ENCODE results near the gene ABHD2.
"Not testable (repeated sequence)": the region's sequence is repeated elsewhere in the genome, so short reads cannot be mapped to it uniquely, and the experiment has no call there.

Gene ABHD2

GRCh38 chr15:89120479-89121000 lies 32.3 kb downstream of the ABHD2 start:
- not testable (repeated sequence) for DNase-seq (ENCODE audit: low read depth in 2 of 2)

DNA sequence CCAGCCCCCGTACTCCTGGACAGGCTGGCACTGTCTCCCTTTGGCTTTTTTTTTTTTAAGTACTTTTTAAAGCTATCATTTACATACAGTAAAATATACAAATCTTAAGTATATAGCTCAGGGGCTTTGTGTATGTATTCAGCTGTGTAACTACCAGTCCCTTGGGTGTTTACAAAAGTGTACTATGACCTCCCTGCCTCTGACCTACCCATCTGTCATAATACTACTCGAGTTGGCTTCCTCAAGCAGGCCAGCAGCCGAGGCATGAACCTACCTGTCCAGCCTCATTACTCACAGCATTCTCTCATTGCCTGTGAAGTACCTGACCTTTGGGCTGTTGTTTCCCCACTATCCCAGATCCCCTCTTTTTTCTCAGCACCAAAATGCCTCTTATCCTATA lies 33.2 kb downstream of the ABHD2 start:
- no peak for DNase-seq (ENCODE audit: low read depth in 2 of 2)

DNA sequence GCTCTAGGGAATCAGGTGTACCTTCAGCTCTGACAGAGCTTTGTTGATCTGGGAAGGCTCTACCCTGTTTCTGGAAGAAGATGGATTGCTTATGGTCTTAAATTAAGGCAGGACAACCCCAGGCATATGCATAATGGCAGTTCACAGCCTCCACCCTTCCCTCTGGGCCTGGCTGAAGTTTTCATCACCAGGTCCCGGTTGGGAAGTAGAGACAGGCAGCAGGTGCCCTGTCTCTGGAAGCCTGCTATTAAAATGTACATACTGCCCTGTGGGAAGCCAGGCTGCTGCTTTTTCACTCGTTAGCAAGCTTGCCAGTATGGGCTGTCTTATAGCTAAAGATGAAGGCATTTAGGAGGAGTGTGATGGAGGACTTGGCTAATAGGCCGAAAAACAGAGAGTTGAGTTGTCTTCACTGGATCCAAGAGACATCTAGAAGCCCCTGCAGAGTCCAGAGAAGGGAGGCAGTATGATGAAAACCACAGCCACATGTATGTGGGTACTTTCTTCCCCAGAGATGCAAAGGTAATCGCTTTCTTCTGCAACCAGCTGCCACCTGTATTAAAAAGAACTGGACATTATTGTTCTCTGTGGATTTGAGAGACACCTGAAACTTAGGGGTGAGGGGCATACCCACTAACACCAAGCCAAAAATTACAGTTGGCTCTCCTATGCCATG lies 34.4 kb downstream of the ABHD2 start:
- no peak for DNase-seq (ENCODE audit: low read depth in 2 of 2)

DNA sequence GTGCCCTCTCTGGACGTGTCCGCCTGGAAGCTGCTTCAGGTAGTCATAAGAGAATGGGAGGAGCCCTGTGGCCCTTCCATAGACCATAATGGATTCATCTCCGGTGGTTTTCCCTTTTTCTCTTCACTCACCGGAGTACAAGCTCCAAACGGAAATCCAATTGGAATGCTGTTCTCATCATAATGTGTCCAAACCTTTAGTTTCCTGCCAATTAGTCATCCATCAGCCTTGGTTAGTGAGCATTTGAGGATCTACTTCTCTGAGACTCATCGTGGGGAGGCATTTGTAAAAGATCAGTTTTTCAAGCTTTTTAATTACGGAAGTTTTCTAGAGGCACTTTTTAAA lies 34.9 kb downstream of the ABHD2 start:
- no peak for DNase-seq (ENCODE audit: low read depth in 2 of 2)

DNA sequence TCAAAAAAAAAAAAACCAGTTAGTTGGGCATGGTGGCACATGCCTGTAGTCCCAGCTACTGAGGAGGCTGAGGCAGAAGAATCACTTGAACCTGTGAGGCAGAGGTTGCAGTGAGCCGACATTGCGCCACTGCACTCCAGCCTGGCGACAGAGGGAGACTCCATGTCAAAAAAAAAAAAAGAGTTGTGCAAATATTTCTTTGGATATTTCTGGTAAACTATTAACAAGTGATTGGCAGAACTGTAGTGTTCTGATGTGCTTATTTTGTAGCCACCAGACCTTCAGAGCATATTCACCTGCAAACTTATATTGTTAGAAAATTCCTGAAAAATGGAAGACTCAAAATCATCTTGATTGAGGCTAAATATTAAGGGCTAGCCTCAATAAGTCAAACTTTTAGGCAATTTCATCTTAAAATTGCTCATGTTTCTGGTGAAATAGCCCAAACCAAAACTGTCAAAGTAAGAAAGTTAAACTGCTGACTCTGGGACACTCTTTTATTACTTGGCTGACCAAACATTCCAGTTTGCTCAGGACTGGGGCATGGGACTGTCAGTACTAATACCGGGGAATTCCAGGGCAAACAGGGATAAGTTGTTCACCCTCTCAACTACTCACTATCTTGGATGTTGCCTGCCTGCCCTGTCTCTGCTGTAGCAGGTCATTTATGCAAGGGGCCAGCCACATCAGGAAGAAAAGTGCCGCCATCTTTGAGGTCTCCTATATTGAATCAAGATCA lies 37.0 kb downstream of the ABHD2 start:
- no peak for DNase-seq (ENCODE audit: low read depth in 2 of 2)

DNA sequence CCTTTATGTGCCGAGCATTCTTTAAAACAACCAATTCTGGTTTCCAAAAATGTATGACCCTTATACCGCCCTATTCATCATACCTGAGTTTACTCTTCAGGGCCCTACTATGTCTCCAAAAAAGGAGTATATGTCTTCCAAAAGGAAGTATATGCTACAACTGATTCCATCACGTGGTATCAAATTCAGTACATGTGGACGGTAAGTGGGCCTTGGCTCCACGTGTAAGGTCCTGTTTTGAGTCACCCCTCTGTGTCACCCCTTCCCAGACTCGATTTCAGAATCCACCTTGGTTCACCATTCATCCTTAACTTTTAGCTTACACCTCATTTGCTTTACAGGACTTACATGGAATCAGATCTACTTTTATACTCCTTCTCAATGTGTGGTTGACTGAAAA lies 37.8 kb downstream of the ABHD2 start:
- no peak for DNase-seq (ENCODE audit: low read depth in 2 of 2)

DNA sequence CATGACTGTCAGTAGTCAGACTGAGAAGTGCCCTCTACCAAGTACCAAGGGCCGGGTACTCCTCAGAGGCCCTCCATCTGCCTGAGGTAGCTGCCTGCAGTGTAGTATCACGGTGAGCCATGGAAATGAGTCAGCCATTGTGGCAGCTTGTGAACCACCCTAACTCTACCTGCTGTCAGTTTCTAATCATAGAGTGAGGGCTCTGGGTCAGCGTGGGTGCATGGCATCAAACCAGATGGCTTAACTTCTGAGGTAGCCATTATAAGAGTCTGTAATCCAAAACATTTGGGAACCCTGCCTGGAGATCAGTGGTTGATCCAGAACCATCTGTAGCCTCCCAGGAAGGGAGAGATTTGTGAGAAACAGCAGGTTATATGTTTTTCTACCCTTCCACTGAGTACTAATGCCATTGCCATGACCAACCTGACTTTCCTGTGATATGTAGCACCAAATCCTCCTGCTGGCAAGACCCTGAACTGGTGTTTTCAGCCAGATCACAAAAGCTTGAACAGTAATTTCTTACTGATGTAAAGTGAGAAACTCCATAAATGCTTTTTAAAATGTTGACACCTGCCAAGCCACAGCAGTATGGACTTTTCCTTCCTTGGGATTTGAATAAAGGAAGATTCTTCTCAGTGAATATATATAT lies 38.9 kb downstream of the ABHD2 start:
- DNase-seq (ENCODE audit: low read depth in 2 of 2) = peak; percentile 17 to 35

GRCh38 chr15:89128320-89129122 lies 40.3 kb downstream of the ABHD2 start:
- no peak for DNase-seq (ENCODE audit: low read depth in 2 of 2)

DNA sequence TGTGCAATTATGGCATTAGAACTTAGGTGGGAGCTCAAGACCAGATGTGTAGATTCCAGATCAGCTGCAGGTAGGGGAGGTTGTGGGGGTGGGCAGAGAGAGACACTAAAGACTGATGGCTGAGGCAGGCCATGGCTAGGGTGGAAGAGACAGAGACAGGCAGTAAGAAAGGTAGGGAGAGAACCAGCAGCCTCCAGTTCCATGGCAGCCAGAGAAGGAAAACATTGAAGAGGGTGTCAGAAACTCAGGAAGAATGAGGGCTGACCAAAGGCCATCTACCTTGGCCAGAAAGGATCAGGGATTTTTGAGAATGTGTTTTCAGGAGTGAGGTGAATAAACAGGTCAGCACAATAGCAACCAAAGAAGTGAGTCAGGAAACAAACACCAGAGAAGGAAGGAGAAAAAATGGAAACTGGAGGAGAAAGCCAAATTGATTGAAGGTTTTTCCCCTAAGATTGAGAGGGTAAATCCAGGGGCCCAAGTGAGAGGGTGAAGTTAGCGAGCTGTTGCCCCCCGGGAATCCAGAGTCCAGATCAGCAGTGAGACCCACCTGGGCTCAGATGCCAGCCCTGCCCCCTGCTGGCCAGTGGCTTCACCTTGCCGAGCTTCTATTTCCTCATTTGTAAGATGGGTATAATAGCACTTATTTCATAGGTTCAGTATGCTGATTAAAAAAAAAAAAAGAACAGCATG lies 41.0 kb downstream of the ABHD2 start:
- DNase-seq (ENCODE audit: low read depth in 2 of 2) = peak; percentile 44 to 46

DNA sequence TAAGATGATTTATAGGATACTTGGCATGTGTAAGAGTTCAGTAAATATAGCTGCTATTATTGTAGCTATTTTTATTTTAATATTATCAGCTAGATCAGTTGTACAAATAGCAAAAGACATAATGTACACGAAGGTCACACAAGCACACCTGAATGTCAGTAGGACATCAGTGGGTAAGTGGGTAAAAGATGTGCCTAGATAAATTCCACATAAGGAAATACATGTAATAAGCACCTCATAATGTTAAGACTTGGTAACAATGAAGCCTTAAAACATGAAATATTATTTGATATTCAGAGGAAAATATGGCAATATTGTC lies 41.5 kb downstream of the ABHD2 start:
- no peak for DNase-seq (ENCODE audit: low read depth in 2 of 2)

GRCh38 chr15:89130201-89130600 lies 41.9 kb downstream of the ABHD2 start:
- no peak for DNase-seq (ENCODE audit: low read depth in 2 of 2)

- no peak for DNase-seq (ENCODE audit: low read depth in 2 of 2)
These were observed 43.5 kb downstream of the ABHD2 start for GRCh38 chr15:89131731-89132130.

DNA sequence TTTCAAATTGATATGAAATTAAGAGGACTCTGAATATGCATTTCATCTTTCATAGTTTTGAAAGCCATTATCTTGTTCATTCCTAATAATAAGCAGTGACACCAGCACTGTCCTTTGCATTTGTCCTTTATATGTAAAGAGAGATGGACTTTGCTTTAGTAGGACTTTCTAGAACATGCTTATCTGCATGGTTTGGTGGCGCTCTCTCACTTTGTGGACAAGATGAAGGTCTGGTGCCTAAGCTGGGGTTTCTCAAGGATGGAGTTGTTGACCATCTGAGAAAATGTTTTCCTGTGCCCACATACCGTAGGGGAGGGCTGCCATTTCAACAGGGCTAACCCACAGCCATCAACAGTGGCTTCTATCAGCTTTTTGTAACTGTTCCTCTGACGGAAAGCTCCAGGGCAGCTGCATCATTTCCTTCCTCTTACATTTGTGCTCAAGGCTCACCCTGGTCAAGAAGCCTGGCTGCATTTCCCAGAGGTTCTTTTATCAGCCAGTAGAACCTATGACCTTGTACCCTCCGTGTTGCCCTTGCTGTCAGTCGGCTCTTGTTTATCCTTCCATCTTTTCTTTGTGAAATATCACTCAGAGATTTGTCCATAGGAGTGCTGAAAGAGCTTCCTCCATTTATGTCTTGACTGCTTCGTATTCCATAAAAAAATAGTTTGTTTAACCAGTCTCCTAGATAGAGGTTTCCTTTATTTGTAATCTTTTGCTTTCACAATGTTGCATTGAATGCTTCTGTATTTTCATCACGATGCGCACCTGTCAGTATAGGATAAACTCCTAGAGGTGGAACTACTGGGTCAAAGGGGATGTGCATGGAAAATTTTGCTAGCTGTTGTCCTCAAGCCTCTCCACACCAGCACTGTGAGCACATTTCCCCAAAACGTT lies 44.6 kb downstream of the ABHD2 start:
- no peak for DNase-seq (ENCODE audit: low read depth in 2 of 2)

GRCh38 chr15:89135387-89136077 lies 47.3 kb downstream of the ABHD2 start:
- DNase-seq (ENCODE audit: low read depth in 2 of 2) = not testable (repeated sequence)

GRCh38 chr15:89136078-89136806 lies 48.0 kb downstream of the ABHD2 start:
- DNase-seq (ENCODE audit: low read depth in 2 of 2) = no peak

GRCh38 chr15:89136818-89137772 lies 48.8 kb downstream of the ABHD2 start:
- DNase-seq (ENCODE audit: low read depth in 2 of 2) = no peak

- DNase-seq (ENCODE audit: low read depth in 2 of 2) = no peak
These were observed 49.7 kb downstream of the ABHD2 start for GRCh38 chr15:89137926-89138325.

DNA sequence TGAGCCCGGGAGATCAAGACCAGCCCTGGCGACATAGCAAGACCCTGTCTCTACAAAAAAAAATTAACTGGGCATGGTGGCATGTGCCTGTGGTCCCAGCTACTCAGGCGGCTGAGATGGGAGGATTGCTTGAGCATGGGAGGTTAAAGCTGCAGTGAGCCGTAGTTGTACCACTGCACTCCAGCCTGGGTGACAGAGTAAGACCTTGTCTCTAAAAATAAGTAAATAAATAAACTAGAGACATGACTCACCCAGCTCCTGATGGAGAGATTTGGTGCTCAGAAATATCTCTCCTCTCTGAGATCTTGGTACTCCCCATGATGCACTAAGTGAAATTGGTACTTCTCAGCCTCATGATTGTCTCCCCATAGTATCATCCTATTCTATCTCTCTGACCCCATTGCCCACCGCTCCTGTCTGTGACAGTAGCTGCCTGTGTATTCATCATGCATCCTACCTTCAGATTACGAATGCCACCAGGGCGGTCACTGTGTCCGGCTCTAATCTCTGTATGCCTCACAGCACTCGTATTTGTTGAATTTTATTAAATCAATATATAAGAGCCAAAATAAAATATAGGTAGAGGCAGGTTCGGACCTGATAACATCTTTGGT lies 50.9 kb downstream of the ABHD2 start:
- DNase-seq (ENCODE audit: low read depth in 2 of 2) = no peak
